WTC11 (cell line): ENCODE measurements around the gene AASS. TPM values are rescaled to one million over a fixed set of nuclear protein-coding genes. Genes with fewer than 3 reads are reported as not detected.

Experiments
- ATAC-seq: fragments of 200-7000 bp; cut with Tn5 transposase; 2 replicates; pipeline ENCODE4 v1.10.0; 2021; ENCODE audit warnings: mild to moderate bottlenecking, moderate library complexity
- CTCF ChIA-PET: fragments of 300-600 bp; sonication (Branson Sonifier 250); formaldehyde crosslinking; loops from one replicate; lab custom pipeline; 2021; ENCODE audit warnings: antibody characterized with exemption; lab: Charles Lee
- POLR2A ChIA-PET: fragments of 350-600 bp; sonication (Branson Sonifier 250); formaldehyde crosslinking; loops from one replicate; lab custom pipeline; 2021; ENCODE audit warnings: antibody characterized with exemption; lab: Charles Lee
- DNase-seq: peaks from one replicate; pipeline ENCODE4 v3.0.0; 2021; ENCODE audit warnings: low spot score
- H3K27ac Mint-ChIP-seq: 2 replicates; pipeline ENCODE4 v1.8.0; 2021; ENCODE audit warnings: mixed read lengths
- H3K27me3 Mint-ChIP-seq: 2 replicates; pipeline ENCODE4 v1.8.0; 2021; ENCODE audit warnings: low read depth, mild to moderate bottlenecking, moderate library complexity, mixed read lengths
- H3K36me3 Mint-ChIP-seq: 2 replicates; pipeline ENCODE4 v1.8.0; 2021; ENCODE audit warnings: mixed read lengths
- H3K4me1 Mint-ChIP-seq: 2 replicates; pipeline ENCODE4 v1.8.0; 2022; ENCODE audit warnings: mixed read lengths
- H3K4me3 Mint-ChIP-seq: 2 replicates; pipeline ENCODE4 v1.8.0; 2021; ENCODE audit warnings: mild to moderate bottlenecking, moderate library complexity, mixed read lengths
- H3K9me3 Mint-ChIP-seq: 2 replicates; pipeline ENCODE4 v1.8.0; 2021; ENCODE audit warnings: mixed read lengths
- AFF4 ChIP-seq: sonication (generic); formaldehyde crosslinking; IDR thresholded peaks from 2 replicates; pipeline ENCODE4 v1.8.1; 2023; ENCODE audit warnings: mild to moderate bottlenecking, missing genetic modification reagents, borderline replicate concordance
- ATF3 ChIP-seq: sonication (generic); formaldehyde crosslinking; conservative IDR thresholded peaks from 2 replicates; pipeline ENCODE4 v1.8.1; 2022; ENCODE audit warnings: mild to moderate bottlenecking, missing genetic modification reagents
- CTCF ChIP-seq: fragments of 200-600 bp; IDR thresholded peaks from 2 replicates; pipeline ENCODE4 v1.8.0; 2022; ENCODE audit warnings: antibody characterized with exemption
- EMX1 ChIP-seq: fragments of 250-450 bp; sonication (Bioruptor Pico); IDR thresholded peaks from 2 replicates; pipeline ENCODE4 v1.8.0; 2021; ENCODE audit warnings: mild to moderate bottlenecking
- ETV6 ChIP-seq: sonication (generic); formaldehyde crosslinking; IDR thresholded peaks from 2 replicates; pipeline ENCODE4 v1.8.1; 2022; ENCODE audit warnings: mild to moderate bottlenecking, missing genetic modification reagents
- FOXP1 ChIP-seq: sonication (generic); formaldehyde crosslinking; IDR thresholded peaks from 2 replicates; pipeline ENCODE4 v1.8.0; 2022; ENCODE audit warnings: missing genetic modification reagents, mild to moderate bottlenecking, moderate library complexity, borderline replicate concordance
- FOXP4 ChIP-seq: sonication (generic); formaldehyde crosslinking; IDR thresholded peaks from 2 replicates; pipeline ENCODE4 v1.8.0; 2022; ENCODE audit warnings: mild to moderate bottlenecking, missing genetic modification reagents
- JAZF1 ChIP-seq: fragments of 250-450 bp; sonication (Bioruptor Pico); IDR thresholded peaks from 2 replicates; pipeline ENCODE4 v1.9.0; 2021; ENCODE audit warnings: moderate library complexity, mild to moderate bottlenecking, inconsistent platforms
- MLX ChIP-seq: sonication (generic); formaldehyde crosslinking; IDR thresholded peaks from 2 replicates; pipeline ENCODE4 v1.8.1; 2023; ENCODE audit warnings: mild to moderate bottlenecking, missing genetic modification reagents, moderate library complexity
- NFYB ChIP-seq: sonication (generic); formaldehyde crosslinking; conservative IDR thresholded peaks from 2 replicates; pipeline ENCODE4 v1.8.0; 2022; ENCODE audit warnings: low read depth, missing genetic modification reagents
- PREB ChIP-seq: sonication (generic); formaldehyde crosslinking; IDR thresholded peaks from 2 replicates; pipeline ENCODE4 v1.8.1; 2022; ENCODE audit warnings: mild to moderate bottlenecking, missing genetic modification reagents, moderate library complexity, borderline replicate concordance
- SMAD4 ChIP-seq: sonication (generic); formaldehyde crosslinking; IDR thresholded peaks from 2 replicates; pipeline ENCODE4 v1.8.0; 2022; ENCODE audit warnings: mild to moderate bottlenecking, missing genetic modification reagents
- SOX15 ChIP-seq: fragments of 250-450 bp; sonication (Bioruptor Pico); IDR thresholded peaks from 2 replicates; pipeline ENCODE4 v1.9.0; 2021; ENCODE audit warnings: mild to moderate bottlenecking
- SP1 ChIP-seq: sonication (generic); formaldehyde crosslinking; conservative IDR thresholded peaks from 2 replicates; pipeline ENCODE4 v1.8.1; 2022; ENCODE audit warnings: missing genetic modification reagents
- TEAD4 ChIP-seq: sonication (generic); formaldehyde crosslinking; IDR thresholded peaks from 2 replicates; pipeline ENCODE4 v1.8.0; 2022; ENCODE audit warnings: mild to moderate bottlenecking, missing genetic modification reagents
- TP53 ChIP-seq: sonication (generic); formaldehyde crosslinking; IDR thresholded peaks from 2 replicates; pipeline ENCODE4 v1.8.1; 2023; ENCODE audit warnings: mild to moderate bottlenecking, missing genetic modification reagents
- ZBTB43 ChIP-seq: sonication (generic); formaldehyde crosslinking; IDR thresholded peaks from 2 replicates; pipeline ENCODE4 v1.8.1; 2023; ENCODE audit warnings: mild to moderate bottlenecking, missing genetic modification reagents
- ZNF232 ChIP-seq: sonication (generic); formaldehyde crosslinking; IDR thresholded peaks from 2 replicates; pipeline ENCODE4 v1.8.0; 2022; ENCODE audit warnings: mild to moderate bottlenecking, missing genetic modification reagents
- ZNF396 ChIP-seq: fragments of 250-450 bp; sonication (Bioruptor Pico); IDR thresholded peaks from 2 replicates; pipeline ENCODE4 v1.8.0; 2021; ENCODE audit warnings: mild to moderate bottlenecking, moderate library complexity, borderline replicate concordance
- total RNA-seq: library from RNA; stranded (reverse); gene quantifications from 3 replicates; pipeline ENCODE4 v1.2.3, GENCODE V29; 2021

AASS gene
- total RNA-seq, 1 experiment from 2014 or later = 308 TPM

- TF ChIP-seq ZBTB43 (0 out of 2 replicates have a peak, but pooled peaks have one; percentile 45), AFF4 (CRISPR knock-in tag) (peak; percentile 64), ZNF396 (no peak), FOXP4 (CRISPR knock-in tag) (0 out of 2 replicates have a peak, but pooled peaks have one; percentile 22), JAZF1 (CRISPR knock-in tag) (no peak), FOXP1 (CRISPR knock-in tag) (peak; percentile 84; the same call in 1 of the 2 replicates), ETV6 (peak; percentile 85), ZNF232 (no peak), SMAD4 (no peak), SP1 (CRISPR knock-in tag) (peak; percentile 62), MLX (CRISPR knock-in tag) (0 out of 2 replicates have a peak, but pooled peaks have one; percentile 74), PREB (CRISPR knock-in tag) (no peak), TEAD4 (CRISPR knock-in tag) (no peak)
Observed at GRCh38 chr7:122143751-122144711, at the start of gene AASS (continued).

GRCh38 chr7:122188785-122189184 lies 44.7 kb upstream of the AASS start:
- CTCF ChIA-PET = no interaction called here
- TF ChIP-seq EMX1 (CRISPR knock-in tag) (no peak), AFF4 (CRISPR knock-in tag) (no peak), NFYB (CRISPR knock-in tag) (no peak), TP53 (CRISPR knock-in tag) (no peak), SOX15 (no peak), ATF3 (CRISPR knock-in tag) (no peak), CTCF (no peak), MLX (CRISPR knock-in tag) (no peak)

More at GRCh38 chr7:122188785-122189184, 44.7 kb upstream of the AASS start:
- peaks cover 33% of the 10 kb centered on the region for H3K36me3 Mint-ChIP-seq
- H3K27me3 Mint-ChIP-seq = no peaks in the 10 kb centered on the region
- ATAC-seq = no peak
- no peak overlapping the region for H3K27ac Mint-ChIP-seq
- POLR2A ChIA-PET = no interaction called here
- no peak for DNase-seq
- H3K9me3 Mint-ChIP-seq = peaks cover 49% of the 10 kb centered on the region
- no peak overlapping the region for H3K4me3 Mint-ChIP-seq
- H3K4me1 Mint-ChIP-seq = peaks cover 10% of the 10 kb centered on the region
